CMK (cell line): ENCODE data around the gene SLC29A3.

Experiments used
- DNase-seq: peaks from one replicate; pipeline ENCODE4 v3.0.0-alpha.2; 2010; ENCODE audit warnings: low read depth

SLC29A3 gene

DNA sequence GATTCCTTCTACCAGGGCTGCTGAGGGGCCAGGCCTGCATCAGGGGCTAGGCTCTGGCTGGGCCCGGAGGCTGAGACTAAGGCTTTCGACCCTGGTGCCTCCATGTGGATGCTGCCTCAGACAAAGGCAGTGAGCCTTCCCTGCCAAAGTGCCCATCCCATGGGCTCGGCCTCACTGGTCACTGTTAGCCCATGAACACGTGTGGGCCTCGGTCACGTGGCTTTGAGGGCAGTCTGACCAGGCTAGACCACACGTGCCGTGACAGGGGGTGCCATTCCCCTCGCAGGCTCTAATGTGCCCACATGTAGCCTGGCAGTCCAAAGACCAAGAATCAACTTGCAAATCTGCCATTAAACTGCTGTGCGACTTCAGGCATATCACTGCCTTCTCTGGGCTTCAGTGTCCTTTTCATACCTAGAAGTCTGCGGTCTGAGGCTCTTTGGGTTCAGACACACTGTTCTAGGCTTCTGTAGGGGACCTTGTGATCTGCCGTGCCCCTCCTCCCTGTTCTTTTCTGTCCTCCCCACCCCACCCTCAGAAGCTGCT is 17.6 kb upstream of the SLC29A3 start:
- DNase-seq = no peak

DNA sequence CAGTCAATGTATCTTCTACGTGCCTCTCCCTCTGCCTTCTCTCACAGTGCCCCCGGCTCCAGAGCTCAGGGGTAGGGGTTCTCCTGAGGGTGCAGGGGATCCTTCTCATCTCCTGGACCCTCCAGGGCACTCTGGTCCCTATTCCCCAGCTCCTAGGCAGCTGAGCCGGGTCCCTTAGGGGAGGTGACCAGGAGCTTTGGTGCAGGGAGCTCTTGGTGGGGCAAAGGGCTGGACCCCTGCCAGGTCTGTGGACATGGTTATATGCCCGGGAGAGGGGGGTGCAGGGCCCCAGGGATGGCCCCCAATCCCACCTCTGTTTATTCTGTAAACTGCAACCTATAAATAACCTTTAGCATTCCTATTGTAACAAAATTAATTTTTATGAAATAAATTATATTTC is 16.6 kb upstream of the SLC29A3 start:
- DNase-seq = no peak

DNA sequence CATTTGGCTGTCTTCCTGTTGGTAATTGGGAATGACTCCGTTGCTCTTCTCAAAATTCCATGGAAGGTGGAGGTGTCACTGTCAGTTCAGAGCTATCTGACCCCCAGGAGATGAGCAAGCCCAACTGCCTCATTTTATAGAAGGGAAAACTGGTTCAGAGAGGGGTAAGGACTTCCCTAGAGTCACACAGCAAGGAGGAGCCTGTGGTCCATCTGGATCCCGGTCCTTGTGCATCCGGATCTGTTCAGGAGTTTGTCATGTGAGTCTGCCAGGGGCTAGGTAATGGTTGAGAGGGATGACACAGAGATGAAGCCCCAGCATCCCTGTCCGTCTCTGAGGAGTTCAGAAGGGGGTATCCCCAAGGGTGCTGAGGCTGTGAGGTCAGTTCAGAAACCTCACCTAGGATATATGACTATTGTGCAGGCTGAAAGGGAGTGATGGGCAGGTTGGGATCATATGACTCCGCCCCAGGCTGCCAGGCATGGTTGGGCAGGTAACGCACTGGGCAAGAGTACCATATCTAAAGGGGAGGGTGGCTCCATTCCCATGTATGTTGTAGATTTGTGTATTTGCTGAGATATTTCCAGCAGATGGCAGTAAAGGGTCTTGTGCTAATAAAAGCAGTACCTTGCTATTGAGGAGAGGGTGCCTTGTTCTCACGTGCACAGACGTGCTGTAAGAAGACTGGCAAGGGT is 16.0 kb upstream of the SLC29A3 start:
- DNase-seq = no peak

DNA sequence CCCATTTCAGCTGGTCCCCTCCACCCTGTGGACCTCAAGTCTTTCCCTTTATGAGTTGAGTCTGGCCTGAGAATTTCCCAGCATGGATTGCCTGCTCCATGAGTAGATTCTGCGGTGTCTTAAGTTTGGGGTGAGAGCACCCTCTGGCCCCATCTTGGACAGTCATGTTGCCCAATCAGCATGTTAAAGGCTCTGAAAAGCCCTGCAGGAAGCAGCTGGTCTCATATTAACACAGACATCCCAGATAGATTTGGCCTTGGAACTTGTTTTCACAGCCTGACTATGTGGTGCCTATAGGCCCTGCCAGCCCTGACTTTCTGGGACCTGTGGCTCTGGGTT is 15.5 kb upstream of the SLC29A3 start:
- DNase-seq = no peak

DNA sequence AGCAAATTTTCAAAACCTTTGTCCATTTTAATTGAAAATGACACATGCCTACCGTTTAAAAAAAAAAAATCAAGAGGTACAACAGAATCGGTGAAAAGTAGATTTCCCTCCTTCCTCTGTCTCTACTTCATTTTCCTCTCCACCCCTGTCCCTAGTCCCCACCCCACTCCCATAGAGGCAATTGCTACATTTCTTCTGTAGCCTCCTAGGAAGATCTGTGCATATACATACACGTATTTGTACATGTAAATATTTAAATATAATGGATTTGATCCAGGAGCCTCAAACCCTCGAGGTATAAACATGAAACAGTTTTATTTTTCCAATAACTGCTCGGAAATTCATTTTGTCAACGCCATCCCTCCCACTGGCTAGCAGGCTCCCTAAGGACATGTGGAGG is 14.1 kb upstream of the SLC29A3 start:
- DNase-seq = no peak

DNA sequence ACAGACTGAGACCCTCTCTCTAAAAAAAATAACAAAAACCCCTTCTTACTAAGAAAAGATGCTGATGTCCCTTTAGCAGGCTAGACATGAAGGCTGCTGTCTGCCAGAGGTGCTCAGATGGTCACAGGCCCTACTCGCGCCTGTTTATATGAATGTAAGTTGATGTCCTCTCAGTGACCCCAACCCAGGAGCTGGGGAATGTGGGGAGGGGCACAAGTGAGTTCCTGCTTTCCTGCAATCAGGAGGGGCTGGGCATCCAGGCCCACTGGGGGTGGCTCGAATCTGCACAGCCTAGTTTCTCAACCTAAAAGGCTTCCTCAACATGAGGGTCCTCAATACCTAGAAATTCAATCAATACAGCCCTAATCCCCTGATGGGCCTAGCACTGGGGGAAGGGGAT is 12.1 kb upstream of the SLC29A3 start:
- DNase-seq = no peak

GRCh38 chr10:71307469-71308085 is 11.5 kb upstream of the SLC29A3 start:
- DNase-seq = no peak

GRCh38 chr10:71308244-71308643 is 10.8 kb upstream of the SLC29A3 start:
- no peak for DNase-seq

DNA sequence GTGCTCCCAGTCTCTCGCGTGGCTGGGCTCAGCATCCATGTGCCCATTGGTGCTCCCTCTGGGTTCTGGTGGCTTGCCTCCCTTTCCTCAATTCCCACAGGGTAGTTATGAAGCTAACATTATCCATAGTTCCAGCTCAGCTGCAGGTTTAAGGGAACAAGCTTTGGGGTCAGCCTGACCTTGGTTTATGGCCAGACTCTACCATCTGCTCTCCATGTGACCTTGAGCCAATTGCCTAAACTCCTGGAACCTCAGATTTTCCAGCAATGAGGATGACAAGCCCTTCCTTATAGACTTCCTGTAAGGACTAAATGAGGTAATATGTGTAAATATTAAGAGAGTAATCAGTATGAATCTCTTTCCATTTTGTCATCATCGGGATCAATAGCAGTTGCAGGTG is 10.1 kb upstream of the SLC29A3 start:
- DNase-seq = no peak

DNA sequence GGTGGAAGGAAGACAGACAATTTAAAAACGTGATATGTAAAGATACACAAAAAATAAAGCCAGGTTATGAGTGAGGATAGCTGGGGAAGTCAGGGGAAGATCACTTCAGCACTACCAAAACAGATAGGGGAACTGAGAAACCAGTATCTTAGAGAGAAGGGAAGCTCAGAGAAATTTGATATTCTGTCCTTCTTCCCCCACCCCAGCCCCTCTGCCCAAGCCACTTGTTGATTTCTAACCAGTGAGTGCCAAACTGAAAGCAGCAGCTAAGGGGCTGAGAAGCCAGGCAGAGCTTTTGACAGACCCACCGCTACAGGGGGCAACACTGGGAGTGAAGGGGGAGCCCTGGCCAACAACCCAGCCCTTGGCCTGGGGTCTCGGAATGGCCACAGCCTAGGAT is 9.1 kb upstream of the SLC29A3 start:
- no peak for DNase-seq

DNA sequence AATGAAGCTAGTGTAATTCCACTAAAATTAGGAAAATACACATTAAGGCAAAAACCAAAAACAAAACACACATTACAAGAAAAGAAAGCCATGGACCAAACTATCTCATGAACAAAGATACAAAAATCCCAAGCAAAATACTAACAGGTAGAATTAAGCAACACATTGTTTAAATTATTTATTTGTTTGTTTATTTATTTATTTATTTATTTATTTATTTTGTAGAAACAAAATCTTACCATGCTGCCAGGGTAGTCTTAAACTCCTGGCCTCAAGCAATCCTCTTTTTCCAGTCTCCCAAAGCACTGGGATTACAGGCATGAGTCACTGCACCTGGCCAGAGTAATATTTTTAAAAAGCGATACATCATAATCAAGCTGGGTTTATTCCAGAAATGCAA is 6.8 kb upstream of the SLC29A3 start:
- DNase-seq = no peak

- DNase-seq = no peak
Measured at GRCh38 chr10:71312811-71313789, 6.0 kb upstream of the SLC29A3 start.

DNA sequence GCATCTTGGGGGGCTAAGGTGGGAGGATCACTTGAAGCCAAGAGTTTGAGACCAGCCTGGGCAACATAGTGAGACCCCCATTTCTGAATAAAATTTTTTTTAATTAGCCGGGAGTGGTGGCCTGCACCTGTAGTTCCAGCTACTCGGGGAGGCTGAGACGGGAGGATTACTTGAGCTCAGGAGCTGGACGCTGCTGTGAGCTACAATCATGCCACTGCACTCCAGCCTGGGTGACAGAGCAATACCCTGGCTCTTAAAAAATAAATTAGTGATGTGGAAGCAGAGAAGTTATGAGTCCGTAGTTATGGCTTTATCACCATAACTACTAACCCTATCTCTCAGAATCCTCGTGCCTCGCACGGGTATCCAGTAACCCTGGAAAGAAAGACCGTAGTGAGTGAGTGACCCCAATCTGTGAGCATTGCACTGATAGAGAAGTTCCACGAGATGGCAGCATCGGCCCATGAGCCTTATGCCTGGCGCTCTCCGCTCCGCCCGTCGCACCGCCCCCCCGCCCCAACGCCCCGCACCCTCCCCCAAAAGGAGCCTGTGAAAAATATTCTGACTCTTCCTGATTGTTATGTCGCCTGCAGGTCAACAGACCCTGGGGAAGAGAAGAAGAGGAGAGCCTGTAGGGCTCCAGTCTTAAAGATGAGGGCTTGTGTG is 4.9 kb upstream of the SLC29A3 start:
- DNase-seq = no peak

GRCh38 chr10:71314694-71315225 is 4.3 kb upstream of the SLC29A3 start:
- no peak for DNase-seq

DNA sequence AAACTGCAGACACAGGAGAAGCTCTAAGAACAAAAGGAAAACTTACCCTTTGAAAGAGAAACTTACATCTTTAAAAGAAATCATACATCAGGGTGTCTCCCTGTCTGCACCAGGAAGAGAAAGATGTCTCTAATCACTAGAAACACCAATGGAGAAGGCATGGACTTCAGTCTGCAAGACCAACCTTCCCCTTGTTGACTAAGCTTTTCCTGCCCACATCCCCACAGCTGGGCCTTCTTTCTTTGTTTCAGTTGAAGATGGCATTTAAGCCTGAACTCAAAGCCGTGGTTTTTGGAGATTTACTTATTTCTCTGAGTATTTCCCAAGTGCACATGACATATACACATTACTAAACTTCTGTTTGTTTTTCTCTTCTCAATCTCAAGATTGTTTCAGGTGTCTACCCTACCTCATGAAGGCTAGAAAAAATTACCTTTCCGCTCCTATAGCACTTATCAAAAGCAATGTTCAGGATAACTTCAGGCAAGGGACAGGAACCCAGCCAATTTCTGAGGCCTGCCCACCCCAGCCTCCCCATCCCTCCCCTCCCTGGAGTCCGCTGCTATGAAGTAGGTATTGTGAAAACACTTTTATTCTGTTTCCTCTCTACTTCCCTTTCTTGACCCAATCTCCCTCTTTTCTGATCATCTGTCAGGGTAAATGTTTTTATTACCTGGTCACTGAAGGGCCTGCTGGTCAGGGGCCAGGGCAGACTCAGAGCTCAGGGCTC is 2.8 kb upstream of the SLC29A3 start:
- no peak for DNase-seq

DNA sequence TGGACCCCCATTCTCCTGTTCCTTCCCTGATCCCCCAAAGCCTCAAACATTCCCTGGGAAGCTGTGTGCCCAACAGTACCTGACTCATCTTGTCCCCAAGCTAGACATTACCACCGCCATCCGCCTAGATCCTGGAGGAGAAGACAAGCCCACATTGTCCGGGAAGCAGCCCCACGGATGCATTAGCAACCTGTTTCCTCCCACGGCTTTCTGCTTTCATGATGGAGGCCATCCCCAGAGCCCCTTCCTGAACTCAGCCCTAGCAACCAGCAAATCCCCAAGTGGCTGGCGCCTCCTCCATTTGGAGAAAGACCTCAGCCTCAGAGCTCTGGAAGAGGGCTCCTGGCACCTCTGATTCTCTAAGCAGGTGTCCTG is 2.3 kb upstream of the SLC29A3 start:
- DNase-seq = no peak

DNA sequence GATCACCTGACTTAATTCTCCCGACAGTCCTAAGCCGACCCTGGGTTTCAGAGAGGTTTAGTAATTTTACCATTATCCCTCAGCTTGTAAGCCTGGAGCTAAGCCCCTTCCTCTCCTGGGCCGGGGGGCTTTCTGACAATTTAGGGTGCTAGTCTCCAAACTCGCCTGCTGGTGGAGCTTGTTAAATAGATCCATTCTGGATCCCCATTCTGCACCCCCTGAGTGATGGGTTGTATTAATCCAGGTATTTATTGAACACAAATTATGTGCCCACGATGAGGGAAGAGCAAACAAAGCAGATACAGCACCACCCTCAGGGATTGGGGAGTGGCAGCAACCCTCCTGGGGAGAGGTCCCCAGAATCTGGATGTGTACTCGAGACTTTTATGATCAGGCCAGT is 1.3 kb upstream of the SLC29A3 start:
- DNase-seq = no peak

DNA sequence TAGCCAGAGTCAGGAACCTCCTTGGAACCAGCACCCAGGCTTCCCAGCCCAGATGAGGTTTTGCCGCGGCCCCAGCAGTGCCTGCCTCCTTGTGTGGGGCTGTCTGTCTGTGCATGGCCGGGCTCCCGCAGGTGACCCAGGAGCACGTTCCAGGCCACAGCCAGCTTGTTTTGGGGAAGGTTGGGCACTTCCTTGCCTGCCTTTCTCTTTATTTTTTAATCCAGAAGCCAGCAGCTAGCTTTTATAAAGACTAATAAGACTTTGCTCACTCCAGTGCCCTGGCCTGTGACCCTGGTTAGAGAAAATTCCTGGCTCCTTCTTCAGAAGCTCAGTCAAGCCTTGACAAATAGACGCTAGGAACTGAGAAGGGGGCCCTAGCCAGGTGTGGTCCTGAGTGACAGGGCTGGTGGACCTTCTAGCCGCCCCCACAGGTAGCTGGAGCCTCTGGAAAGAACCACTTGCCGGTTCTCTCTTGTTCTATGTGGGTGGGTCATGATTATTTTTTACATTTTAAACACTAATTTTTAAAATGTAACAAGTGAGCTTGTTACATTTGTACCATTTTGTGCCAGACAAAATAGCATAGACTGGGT is 837 bp downstream of the SLC29A3 start:
- DNase-seq = no peak

GRCh38 chr10:71320592-71320991 is 1.5 kb downstream of the SLC29A3 start:
- no peak for DNase-seq

- DNase-seq = no peak
Measured at GRCh38 chr10:71321386-71321785, 2.3 kb downstream of the SLC29A3 start.

DNA sequence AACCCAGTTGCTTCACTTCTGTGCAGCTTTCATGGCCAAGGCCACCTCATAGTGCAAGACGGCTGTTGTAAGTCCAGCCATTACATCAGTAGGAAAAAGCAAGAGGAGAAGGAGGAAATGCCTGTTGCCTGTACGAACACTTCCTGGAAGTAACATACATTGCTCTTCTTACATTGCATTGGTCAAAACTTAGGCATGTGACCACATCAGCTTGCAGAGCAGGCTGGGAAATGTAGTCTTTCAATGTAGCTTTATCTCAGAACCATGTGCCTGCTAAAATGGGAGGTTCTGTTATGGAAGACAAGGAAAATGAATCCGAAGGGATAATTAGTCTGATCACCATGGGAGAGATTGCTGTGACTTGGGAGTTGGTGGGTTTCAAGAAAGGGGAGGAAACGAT is 4.3 kb downstream of the SLC29A3 start:
- DNase-seq = no peak
